Liver (tissue), 9 donors: ENCODE measurements around the gene SLC49A4. TPM values are rescaled to one million over a fixed set of nuclear protein-coding genes. Genes with fewer than 3 reads are reported as not detected.

ENCODE experiments used
- DNase-seq: peaks from one replicate; pipeline ENCODE4 v3.0.0-alpha.2; 2017; ENCODE audit warnings: low spot score
- H3K27ac ChIP-seq, 2 donors: one replicate each; pipeline ENCODE4 v1.7.0; 2013; ENCODE audit warnings: inconsistent platforms in 2 of 2, low read length in 2 of 2, control low read depth in 1 of 2, low read depth in 1 of 2, mild to moderate bottlenecking in 1 of 2
- H3K27me3 ChIP-seq, 4 donors: one replicate each; pipeline versions ENCODE4 v1.6.1 to v1.7.0; 2013; ENCODE audit warnings: low read length in 3 of 4, inconsistent platforms in 1 of 4, mild to moderate bottlenecking in 1 of 4, moderate library complexity in 1 of 4; ENCODE audit not compliant: control insufficient read depth in 4 of 4, insufficient read depth in 4 of 4
- H3K36me3 ChIP-seq, 4 donors: one replicate each; pipeline versions ENCODE4 v1.6.1 to v1.7.0; 2013; ENCODE audit warnings: low read length in 3 of 4, mild to moderate bottlenecking in 3 of 4, low read depth in 1 of 4, moderate library complexity in 1 of 4; ENCODE audit not compliant: control insufficient read depth in 4 of 4, insufficient read depth in 3 of 4
- H3K4me1 ChIP-seq, 4 donors: one replicate each; pipeline versions ENCODE4 v1.6.1 to v1.7.0; 2013; ENCODE audit warnings: low read length in 3 of 4, mild to moderate bottlenecking in 3 of 4, moderate library complexity in 1 of 4; ENCODE audit not compliant: control insufficient read depth in 4 of 4, insufficient read depth in 4 of 4
- H3K4me3 ChIP-seq, 3 donors: one replicate each; pipeline versions ENCODE4 v1.6.1 to v1.7.0; 2013; ENCODE audit warnings: low read length in 3 of 3, control low read depth in 1 of 3, low read depth in 1 of 3, mild to moderate bottlenecking in 1 of 3
- H3K9ac ChIP-seq, 2 donors: one replicate each; pipeline ENCODE4 v1.7.0; 2013; ENCODE audit warnings: low read length in 2 of 2, mild to moderate bottlenecking in 2 of 2, moderate library complexity in 2 of 2, control low read depth in 1 of 2, low read depth in 1 of 2
- H3K9me3 ChIP-seq, 4 donors: one replicate each; pipeline versions ENCODE4 v1.6.1 to v1.7.0; 2013; ENCODE audit warnings: low read length in 3 of 4; ENCODE audit not compliant: control insufficient read depth in 4 of 4
- ATF3 ChIP-seq: IDR thresholded peaks from 2 replicates; pipeline ENCODE4 v1.6.1; 2016; ENCODE audit warnings: antibody characterized with exemption
- CTCF ChIP-seq: fragments of 150-350 bp; IDR thresholded peaks from 2 replicates; pipeline ENCODE4 v1.5.1; 2017; ENCODE audit warnings: improper control_type of control experiment, low read depth, low read length; ENCODE audit not compliant: missing input control
- EGR1 ChIP-seq, 2 donors: IDR thresholded peaks; 2 replicates each; pipeline ENCODE4 v1.6.1; 2016 to 2018; ENCODE audit warnings: antibody characterized with exemption in 2 of 2, low read depth in 2 of 2
- FOXA1 ChIP-seq: IDR thresholded peaks from 2 replicates; pipeline ENCODE4 v1.6.1; 2016; ENCODE audit warnings: antibody characterized with exemption
- FOXA2 ChIP-seq: IDR thresholded peaks from 2 replicates; pipeline ENCODE4 v1.6.1; 2016; ENCODE audit warnings: antibody characterized with exemption
- GABPA ChIP-seq, 2 donors: IDR thresholded peaks in 1 of 2; conservative IDR thresholded peaks in 1 of 2; 2 replicates each; pipeline ENCODE4 v1.6.1; 2016; ENCODE audit warnings: antibody characterized with exemption in 2 of 2, mild to moderate bottlenecking in 1 of 2, moderate library complexity in 1 of 2
- HNF4A ChIP-seq, 2 donors: conservative IDR thresholded peaks; 2 replicates each; pipeline ENCODE4 v1.6.1; 2016; ENCODE audit warnings: antibody characterized with exemption in 2 of 2, mild to moderate bottlenecking in 2 of 2
- HNF4G ChIP-seq: IDR thresholded peaks from 2 replicates; pipeline ENCODE4 v1.6.1; 2016; ENCODE audit warnings: antibody characterized with exemption
- JUND ChIP-seq, 2 donors: IDR thresholded peaks; 2 replicates each; pipeline ENCODE4 v1.6.1; 2016; ENCODE audit warnings: antibody characterized with exemption in 2 of 2
- MAX ChIP-seq: IDR thresholded peaks from 2 replicates; pipeline ENCODE4 v1.6.1; 2016; ENCODE audit warnings: antibody characterized with exemption
- NR2F2 ChIP-seq: IDR thresholded peaks from 2 replicates; pipeline ENCODE4 v1.6.1; 2016; ENCODE audit warnings: antibody characterized with exemption
- RAD21 ChIP-seq, 2 donors: IDR thresholded peaks; 2 replicates each; pipeline ENCODE4 v1.6.1; 2016; ENCODE audit warnings: antibody characterized with exemption in 2 of 2, mild to moderate bottlenecking in 2 of 2
- REST ChIP-seq: IDR thresholded peaks from 2 replicates; pipeline ENCODE4 v1.6.1; 2016; ENCODE audit warnings: antibody characterized with exemption, mild to moderate bottlenecking
- RXRA ChIP-seq, 2 donors: IDR thresholded peaks; 2 replicates each; pipeline ENCODE4 v1.6.1; 2017 to 2018; ENCODE audit warnings: antibody characterized with exemption in 2 of 2, mild to moderate bottlenecking in 1 of 2
- SP1 ChIP-seq: IDR thresholded peaks from 2 replicates; pipeline ENCODE4 v1.6.1; 2018; ENCODE audit warnings: antibody characterized with exemption, mild to moderate bottlenecking
- TAF1 ChIP-seq: conservative IDR thresholded peaks from 2 replicates; pipeline ENCODE4 v1.6.1; 2016; ENCODE audit warnings: antibody characterized with exemption, mild to moderate bottlenecking
- YY1 ChIP-seq: IDR thresholded peaks from 2 replicates; pipeline ENCODE4 v1.6.1; 2016; ENCODE audit warnings: antibody characterized with exemption, mild to moderate bottlenecking
- ZBTB33 ChIP-seq: IDR thresholded peaks from 2 replicates; pipeline ENCODE4 v1.6.1; 2016; ENCODE audit warnings: antibody characterized with exemption
- WGBS: extraction: QIAGEN DNeasy Blood & Tissue Kit; methylation state at CpG from one replicate; pipeline ENCODE4 v1.1.7; 2013; 5-methylcytosine and 5-hydroxymethylcytosine counted together
- polyA plus RNA-seq, 2 donors: library from polyadenylated mRNA; stranded (reverse) in 1 of 2; unstranded in 1 of 2; fragments of 200-250 nt in 1 of 2; fragments of >200 nt in 1 of 2; fragmentation: Nextera tagmentation in 1 of 2; extraction: Ambion mirVana in 1 of 2; gene quantifications; one replicate each; pipeline versions ENCODE4 v1.2.1 to v1.2.3, GENCODE V29; 2013 to 2015
- total RNA-seq, 2 donors: library from RNA; depleted of rRNA; stranded (reverse); fragments of >200 nt; gene quantifications; one replicate each; pipeline ENCODE4 v1.2.3, GENCODE V29; 2014
- donor health status: healthy.
- donor health status: healthy.
- donor health status: healthy.
- donor health status: healthy.
- donor health status: healthy.

The SLC49A4 gene
- total and polyA plus RNA-seq, 4 donors, result 3.3 to 11.1 (median 6.3) TPM

GRCh38 chr3:122902326-122902725 lies 107.5 kb downstream of the SLC49A4 start:
- Histone ChIP-seq H3K36me3 (no peaks in the 10 kb centered on the region), H3K9me3 (peaks cover 0 to 2% (median 0%) of the 10 kb centered on the region in 4 donors), H3K27ac (no peak overlapping the region), H3K4me3 (no peak overlapping the region), H3K4me1 (no peaks in the 10 kb centered on the region), H3K27me3 (no peaks in the 10 kb centered on the region), H3K9ac (no peak overlapping the region)
- TF ChIP-seq RAD21 (IDR thresholded peaks at IDR 0.05) (no peak), REST (no peak), HNF4G (no peak), TAF1 (no peak), SP1 (no peak), MAX (no peak), ZBTB33 (no peak), RXRA (IDR thresholded peaks at IDR 0.05) (no peak), GABPA (IDR thresholded peaks at IDR 0.05 in 1 of 2, conservative IDR thresholded peaks at IDR 0.05 in 1 of 2) (no peak), JUND (IDR thresholded peaks at IDR 0.05) (no peak), NR2F2 (no peak), CTCF (no peak), EGR1 (IDR thresholded peaks at IDR 0.05; ENCODE audit: low read depth in 2 of 2) (no peak), YY1 (no peak), ATF3 (no peak), FOXA2 (no peak), FOXA1 (no peak)
- no peak for DNase-seq
- WGBS, result 91% methylated on average over 2 of the region's 2 CpGs

- Histone ChIP-seq H3K4me3 (no peak overlapping the region), H3K9ac (no peak overlapping the region), H3K27me3 (no peaks in the 10 kb centered on the region), H3K4me1 (no peaks in the 10 kb centered on the region), H3K27ac (no peak overlapping the region), H3K9me3 (peaks cover 0 to 2% (median 0%) of the 10 kb centered on the region in 4 donors), H3K36me3 (no peaks in the 10 kb centered on the region)
- 83% methylated on average over 4 of the region's 4 CpGs for WGBS
- DNase-seq, result no peak
- TF ChIP-seq REST (no peak), YY1 (no peak), HNF4G (no peak), NR2F2 (no peak), ZBTB33 (no peak), RAD21 (IDR thresholded peaks at IDR 0.05) (no peak), HNF4A (conservative IDR thresholded peaks at IDR 0.05) (no peak), FOXA1 (no peak), TAF1 (no peak), MAX (no peak), GABPA (IDR thresholded peaks at IDR 0.05 in 1 of 2, conservative IDR thresholded peaks at IDR 0.05 in 1 of 2) (no peak), RXRA (IDR thresholded peaks at IDR 0.05) (no peak)
Measured at GRCh38 chr3:122903171-122903570, 108.3 kb downstream of the SLC49A4 start.
